OCI-LY7 (cell line): Measurements from ENCODE around the gene CDH22. TPM values are rescaled to one million over a fixed set of nuclear protein-coding genes. Genes with fewer than 3 reads are reported as not detected.

Experiments
- BruUV-seq: library from RNA; stranded (reverse); fragments of 400-500 nt; replicated peaks from 2 replicates; lab custom pipeline; 2021; lab: Mats Ljungman, UMichigan
- CTCF ChIA-PET: fragments of 300-600 bp; sonication (Branson Sonifier 250); formaldehyde crosslinking; loops from one replicate; lab custom pipeline; 2022; ENCODE audit warnings: antibody characterized with exemption; ENCODE audit not compliant: unreplicated experiment; lab: Charles Lee
- POLR2A ChIA-PET: fragments of 300-600 bp; sonication (Branson Sonifier 250); formaldehyde crosslinking; loops from one replicate; lab custom pipeline; 2022; ENCODE audit warnings: antibody characterized with exemption; lab: Charles Lee
- DNase-seq: peaks from one replicate; pipeline ENCODE4 v3.0.0-alpha.2; 2015; ENCODE audit warnings: low spot score
- H2AFZ ChIP-seq: fragments of 200-600 bp; sonication (generic), shearing (Covaris generic); 2 replicates; pipeline ENCODE4 v1.6.1; 2014; ENCODE audit warnings: mild to moderate bottlenecking, antibody characterized with exemption, low read length, moderate library complexity
- H3K27ac ChIP-seq: fragments of 200-600 bp; sonication (generic); 2 replicates; pipeline ENCODE4 v1.5.1; 2014; ENCODE audit warnings: mixed run types, low read depth, mild to moderate bottlenecking, moderate library complexity, low read length, inconsistent platforms; ENCODE audit not compliant: poor library complexity, severe bottlenecking
- H3K36me3 ChIP-seq: fragments of 200-600 bp; sonication (generic); 2 replicates; pipeline ENCODE4 v1.6.1; 2014; ENCODE audit warnings: mild to moderate bottlenecking, antibody characterized with exemption, low read length, moderate library complexity, mixed read lengths; ENCODE audit not compliant: insufficient read depth
- H3K4me1 ChIP-seq: fragments of 200-600 bp; sonication (generic); 2 replicates; pipeline ENCODE4 v1.5.1; 2014; ENCODE audit warnings: mild to moderate bottlenecking, low read length; ENCODE audit not compliant: insufficient read depth, poor library complexity, severe bottlenecking
- H3K4me2 ChIP-seq: fragments of 200-600 bp; sonication (generic); 2 replicates; pipeline ENCODE4 v1.6.1; 2014; ENCODE audit warnings: mild to moderate bottlenecking, low read length
- H3K4me3 ChIP-seq: fragments of 200-600 bp; sonication (generic); 2 replicates; pipeline ENCODE4 v1.5.1; 2014; ENCODE audit warnings: mild to moderate bottlenecking, low read depth, low read length; ENCODE audit not compliant: poor library complexity, severe bottlenecking
- H3K79me2 ChIP-seq: fragments of 200-600 bp; sonication (generic); 2 replicates; pipeline ENCODE4 v1.6.1; 2016; ENCODE audit warnings: low read depth, mild to moderate bottlenecking, low read length, moderate library complexity, mixed read lengths; ENCODE audit not compliant: insufficient read depth
- H3K9me2 ChIP-seq: fragments of 200-600 bp; sonication (generic); 2 replicates; pipeline ENCODE4 v1.6.1; 2016; ENCODE audit warnings: mild to moderate bottlenecking, low read length, mixed read lengths; ENCODE audit not compliant: insufficient read depth
- H3K9me3 ChIP-seq: fragments of 200-600 bp; sonication (generic); 2 replicates; pipeline ENCODE4 v1.6.1; 2014; ENCODE audit warnings: mild to moderate bottlenecking, mixed run types, low read length, mixed read lengths
- H4K20me1 ChIP-seq: fragments of 200-600 bp; sonication (generic); 2 replicates; pipeline ENCODE4 v1.6.1; 2014; ENCODE audit warnings: mild to moderate bottlenecking, antibody characterized with exemption, low read length, moderate library complexity, mixed read lengths; ENCODE audit not compliant: insufficient read depth
- CTCF ChIP-seq: fragments of 200-600 bp; sonication (generic); conservative IDR thresholded peaks from 2 replicates; pipeline ENCODE4 v1.5.1; 2014; ENCODE audit warnings: mild to moderate bottlenecking, antibody characterized with exemption, low read length, moderate library complexity, mixed read lengths
- EZH2phosphoT487 ChIP-seq: fragments of 200-600 bp; sonication (generic); IDR thresholded peaks from 2 replicates; pipeline ENCODE4 v1.6.1; 2018; ENCODE audit warnings: low read depth, borderline replicate concordance, mild to moderate bottlenecking, mixed run types, antibody characterized with exemption, low read length, moderate library complexity, mixed read lengths
- intact Hi-C: fragments of 100-400 bp; cut with micrococcal nuclease; formaldehyde crosslinking; loops from one replicate; pipeline ENCODE4 v1.10.0; 2022; ENCODE audit not compliant: unreplicated experiment
- total RNA-seq, 2 experiments: library from RNA; depleted of rRNA in 1 of 2; stranded (reverse); fragments of >200 nt in 1 of 2; shearing (Covaris generic) in 1 of 2; gene quantifications; 2 replicates each; pipeline ENCODE4 v1.2.3, GENCODE V29; 2014 to 2022

The CDH22 gene
- total RNA-seq, 2 experiments from 2014 or later: not detected

- no TSS peak for BruUV-seq
- H2AFZ ChIP-seq: no peak overlapping the region
- H3K9me3 ChIP-seq: no peaks in the 10 kb centered on the region
- H3K27ac ChIP-seq: no peak overlapping the region
- no peaks in the 10 kb centered on the region for H3K4me1 ChIP-seq
- POLR2A ChIA-PET: no interaction called here
- no peaks in the 10 kb centered on the region; the same call in 1 of the 2 replicates for H4K20me1 ChIP-seq
- CTCF ChIA-PET: no interaction called here
- DNase-seq: no peak
- intact Hi-C loops: no loop called here
- no peak for TF ChIP-seq EZH2phosphoT487
- no peak for TF ChIP-seq CTCF
- H3K4me2 ChIP-seq: no peak overlapping the region
- H3K9me2 ChIP-seq: no peaks in the 10 kb centered on the region
- H3K4me3 ChIP-seq: no peak overlapping the region
- no peaks in the 10 kb centered on the region for H3K79me2 ChIP-seq
- H3K36me3 ChIP-seq: no peaks in the 10 kb centered on the region
These were observed 48.9 kb downstream of the CDH22 start for GRCh38 chr20:46259260-46259859.

- TF ChIP-seq EZH2phosphoT487: no peak
- TF ChIP-seq CTCF: no peak
- Histone ChIP-seq H2AFZ (no peak overlapping the region), H3K79me2 (no peaks in the 10 kb centered on the region), H3K4me2 (no peak overlapping the region), H3K36me3 (no peaks in the 10 kb centered on the region), H3K4me1 (no peaks in the 10 kb centered on the region), H3K9me3 (no peaks in the 10 kb centered on the region), H4K20me1 (no peaks in the 10 kb centered on the region; the same call in 1 of the 2 replicates), H3K27ac (no peak overlapping the region), H3K9me2 (no peaks in the 10 kb centered on the region), H3K4me3 (no peak overlapping the region)
- BruUV-seq: no TSS peak
- no peak for DNase-seq
- ChIA-PET CTCF (no interaction called here), POLR2A (interaction anchor here (1.3 kb wide), 1 partner anchor 9 kb away, joined by 3 read pairs; no protein-coding TSS in a partner anchor)
- intact Hi-C loops: no loop called here
These were observed 50.4 kb downstream of the CDH22 start for GRCh38 chr20:46257887-46258286.

- no TSS peak for BruUV-seq
These were observed 52.0 kb downstream of the CDH22 start for GRCh38 chr20:46256293-46256692.

More at GRCh38 chr20:46256293-46256692, 52.0 kb downstream of the CDH22 start:
- Histone ChIP-seq H3K4me3 (no peak overlapping the region), H3K4me2 (no peak overlapping the region), H3K27ac (no peak overlapping the region), H4K20me1 (no peaks in the 10 kb centered on the region; the same call in 1 of the 2 replicates), H2AFZ (no peak overlapping the region), H3K36me3 (no peaks in the 10 kb centered on the region), H3K4me1 (no peaks in the 10 kb centered on the region), H3K79me2 (no peaks in the 10 kb centered on the region), H3K9me3 (no peaks in the 10 kb centered on the region), H3K9me2 (no peaks in the 10 kb centered on the region)
- intact Hi-C loops: no loop called here
- no peak for DNase-seq
- ChIA-PET POLR2A (no interaction called here), CTCF (no interaction called here)
- no peak for TF ChIP-seq CTCF
